ENCODE data around the gene CDA.
A peak's percentile ranks its signal among the peaks of the same experiment; 100 is the strongest.

Gene CDA

GRCh38 chr1:20658166-20658915 is 69.4 kb downstream of the CDA start:
- no peak for FAIRE-seq

- FAIRE-seq: no peak
These were observed 71.5 kb downstream of the CDA start for GRCh38 chr1:20660363-20660762.

- no peak for FAIRE-seq
These were observed 71.9 kb downstream of the CDA start for GRCh38 chr1:20660847-20661206.

- FAIRE-seq: peak; percentile 99
These were observed 72.6 kb downstream of the CDA start, which contains the start of gene DDOST for GRCh38 chr1:20661207-20662109. DDOST (minus strand) TSS chr1:20661369; CDS start chr1:20661350, 19 bp downstream.

GRCh38 chr1:20662110-20662475 is 73.2 kb downstream of the CDA start:
- FAIRE-seq: no peak

GRCh38 chr1:20663365-20663764 is 74.5 kb downstream of the CDA start:
- FAIRE-seq: no peak

- no peak for FAIRE-seq
These were observed 75.2 kb downstream of the CDA start for GRCh38 chr1:20663969-20664715.

- FAIRE-seq: no peak
These were observed 76.8 kb downstream of the CDA start for GRCh38 chr1:20665726-20666125.

- no peak for FAIRE-seq
These were observed 77.2 kb downstream of the CDA start for GRCh38 chr1:20666146-20666545.

- FAIRE-seq: no peak
These were observed 77.9 kb downstream of the CDA start for GRCh38 chr1:20666804-20667203.
